ENCODE results near the gene SLC1A7. TPM values are rescaled to one million over a fixed set of nuclear protein-coding genes. Genes with fewer than 3 reads are reported as not detected.
A peak's percentile ranks its signal among the peaks of the same experiment; 100 is the strongest.

Gene SLC1A7
- total RNA-seq, 1 experiment from 2014 or later: 0.31 TPM

DNA sequence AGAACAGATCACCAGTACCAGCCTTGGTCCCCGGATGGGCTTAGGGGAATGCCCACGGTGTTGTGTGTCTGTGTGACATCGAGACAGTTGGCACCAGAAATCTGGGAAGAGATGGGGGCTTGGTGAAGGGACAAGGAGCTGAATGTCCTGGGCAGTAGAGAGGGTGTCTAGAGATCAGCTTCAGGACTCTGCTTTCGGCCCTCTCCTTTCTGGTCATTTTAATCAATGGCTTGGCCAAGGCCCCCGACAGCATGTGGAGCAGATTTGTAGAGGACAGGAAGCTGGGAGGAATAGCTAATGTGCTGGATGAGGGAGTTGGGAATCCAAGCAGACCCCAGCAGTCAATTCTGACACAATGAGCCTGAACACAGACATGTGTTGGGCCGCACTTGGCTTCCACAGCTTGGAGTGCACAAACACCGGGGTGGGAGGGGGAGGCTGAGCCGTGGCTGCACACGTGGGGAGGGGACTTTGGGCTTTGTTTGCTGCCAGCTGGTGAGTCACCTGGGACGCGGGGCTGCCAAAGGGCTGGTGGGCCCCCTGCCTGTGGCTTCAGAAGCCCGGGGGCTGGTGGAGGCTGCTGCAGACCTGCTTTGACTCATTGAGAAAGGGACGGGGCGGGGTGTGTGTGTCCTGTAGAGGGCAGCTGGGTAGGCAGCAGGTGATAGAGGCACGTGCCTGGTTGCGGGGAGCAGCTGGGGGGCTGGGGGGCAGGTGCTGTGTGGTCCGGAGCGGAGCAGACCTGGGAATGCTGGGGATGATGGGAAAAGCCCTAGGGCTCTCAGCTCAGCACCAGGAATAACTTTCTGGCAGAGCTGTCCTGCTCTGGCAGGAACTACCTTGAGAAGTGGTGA lies 20.9 kb downstream of the SLC1A7 start:
- no TSS peak for BruUV-seq (replicated peaks)
- H3K4me1 ChIP-seq (ENCODE audit: control insufficient read depth, insufficient read depth, low read length): peaks cover 6% of the 10 kb centered on the region
- CTCF ChIA-PET: interaction anchor here (0.6 kb wide), 1 partner anchor 12 kb away, joined by 4 read pairs; no protein-coding TSS in a partner anchor
- POLR2A ChIA-PET: interaction anchor here (0.5 to 0.8 kb wide), 2 partner anchors 10 to 98 kb away, joined by 4 to 6 read pairs; no protein-coding TSS in a partner anchor
- no peaks in the 10 kb centered on the region for H3K27me3 ChIP-seq (ENCODE audit: control insufficient read depth, insufficient read depth, low read length)
- in situ Hi-C loops (cut with HindIII; ENCODE audit: low pct_unique_long_range_greater_than_20kb, low sequenced_read_pairs): no loop called here
- H3K27ac ChIP-seq (ENCODE audit: low read length): no peak overlapping the region
- peak; percentile 26; the same call in 1 of the 2 replicates for ATAC-seq
- no peak for DNase-seq (ENCODE audit: low read depth, low spot score)
- intact Hi-C loops (cut with micrococcal nuclease; ENCODE audit: unreplicated experiment): no loop called here
- TF ChIP-seq REST (IDR thresholded peaks at IDR 0.05; ENCODE audit: insufficient read depth in 1 of 2, low read depth in 2 of 2, low read length in 1 of 2): no peak
- no peak for TF ChIP-seq TCF7L2 (IDR thresholded peaks at IDR 0.05; ENCODE audit: low read depth, low read length)
- no peak for TF ChIP-seq SIN3A (IDR thresholded peaks at IDR 0.05; ENCODE audit: borderline replicate concordance, insufficient read depth, low read depth, low read length)
- H3K36me3 ChIP-seq (ENCODE audit: control insufficient read depth, insufficient read depth, low read length): no peaks in the 10 kb centered on the region
- no peaks in the 10 kb centered on the region for H3K9me3 ChIP-seq (ENCODE audit: control insufficient read depth, insufficient read depth, low read depth, low read length)
- H3K4me3 ChIP-seq (ENCODE audit: low read depth in 2 of 2, low read length in 2 of 2): no peak overlapping the region

- POLR2A ChIA-PET: no interaction called here
- no peak overlapping the region for H3K27ac ChIP-seq (ENCODE audit: low read length)
- intact Hi-C loops (cut with micrococcal nuclease; ENCODE audit: unreplicated experiment) (no loop called here), in situ Hi-C loops (cut with HindIII; ENCODE audit: low pct_unique_long_range_greater_than_20kb, low sequenced_read_pairs) (no loop called here)
- H3K9me3 ChIP-seq (ENCODE audit: control insufficient read depth, insufficient read depth, low read depth, low read length): no peaks in the 10 kb centered on the region
- no peaks in the 10 kb centered on the region for H3K36me3 ChIP-seq (ENCODE audit: control insufficient read depth, insufficient read depth, low read length)
- no TSS peak for BruUV-seq (replicated peaks)
- H3K4me1 ChIP-seq (ENCODE audit: control insufficient read depth, insufficient read depth, low read length): peaks cover 13% of the 10 kb centered on the region
- TF ChIP-seq TCF7L2 (IDR thresholded peaks at IDR 0.05; ENCODE audit: low read depth, low read length): no peak
- no peak for TF ChIP-seq SIN3A (IDR thresholded peaks at IDR 0.05; ENCODE audit: borderline replicate concordance, insufficient read depth, low read depth, low read length)
- no peak for TF ChIP-seq POLR2AphosphoS5 (IDR thresholded peaks at IDR 0.05; ENCODE audit: low read depth, low read length)
- TF ChIP-seq CTCF (IDR thresholded peaks at IDR 0.05): no peak
- no peak for TF ChIP-seq REST (IDR thresholded peaks at IDR 0.05; ENCODE audit: insufficient read depth in 1 of 2, low read depth in 2 of 2, low read length in 1 of 2)
- no peak for ATAC-seq
- no peaks in the 10 kb centered on the region for H3K27me3 ChIP-seq (ENCODE audit: control insufficient read depth, insufficient read depth, low read length)
- no peak for DNase-seq (ENCODE audit: low read depth, low spot score)
- CTCF ChIA-PET: no interaction called here
- H3K4me3 ChIP-seq (ENCODE audit: low read depth in 2 of 2, low read length in 2 of 2): no peak overlapping the region
Observed at GRCh38 chr1:53120659-53121058, 21.8 kb downstream of the SLC1A7 start.
